H1 (cell line): ENCODE data around the gene FABP6. TPM values are rescaled to one million over a fixed set of nuclear protein-coding genes. Genes with fewer than 3 reads are reported as not detected.
A peak's percentile ranks its signal among the peaks of the same experiment; 100 is the strongest.

Source experiments
- CTCF ChIA-PET: fragments of 300-600 bp; sonication (Branson Sonifier 250); formaldehyde crosslinking; loops from one replicate; lab custom pipeline; 2021; ENCODE audit not compliant: partially characterized antibody; lab: Charles Lee
- POLR2A ChIA-PET: fragments of 300-600 bp; sonication (Branson Sonifier 250); formaldehyde crosslinking; loops from one replicate; lab custom pipeline; 2021; ENCODE audit warnings: inconsistent platforms; ENCODE audit not compliant: partially characterized antibody; lab: Charles Lee
- DNase-seq, 2 experiments: peaks; one replicate each; pipeline versions ENCODE4 v3.0.0 to v3.0.0-alpha.2; 2010 to 2022; ENCODE audit warnings: low spot score in 2 of 2, low read depth in 1 of 2, mixed read lengths in 1 of 2
- FAIRE-seq: peaks from 2 replicates; lab custom pipeline; 2011; peaks lifted over from hg19 to GRCh38; lab: Jason Lieb, UNC
- H2AFZ ChIP-seq: 2 replicates; pipeline ENCODE4 v1.8.1; 2012; ENCODE audit warnings: low read length, inconsistent platforms
- H2AK5ac ChIP-seq: 2 replicates; pipeline ENCODE4 v1.6.1; 2013; ENCODE audit warnings: low read depth, low read length
- H2BK120ac ChIP-seq: replicated peaks from 2 replicates; pipeline ENCODE3; 2013; ENCODE audit warnings: low read depth, low read length, inconsistent platforms
- H2BK12ac ChIP-seq: 2 replicates; pipeline ENCODE4 v1.6.1; 2013; ENCODE audit warnings: low read depth, low read length
- H2BK15ac ChIP-seq: 2 replicates; pipeline ENCODE4 v1.6.1; 2013; ENCODE audit warnings: low read length
- H2BK20ac ChIP-seq: 2 replicates; pipeline ENCODE4 v1.6.1; 2013; ENCODE audit warnings: low read length
- H2BK5ac ChIP-seq: 2 replicates; pipeline ENCODE4 v1.6.1; 2013; ENCODE audit warnings: low read depth, low read length
- H3K14ac ChIP-seq: 2 replicates; pipeline ENCODE4 v1.6.1; 2013; ENCODE audit warnings: inconsistent platforms; ENCODE audit not compliant: insufficient read length
- H3K18ac ChIP-seq: 2 replicates; pipeline ENCODE4 v1.6.1; 2013; ENCODE audit warnings: low read length; ENCODE audit errors: extremely low read depth
- H3K23ac ChIP-seq: 2 replicates; pipeline ENCODE4 v1.6.1; 2013; ENCODE audit warnings: inconsistent platforms; ENCODE audit not compliant: insufficient read length
- H3K23me2 ChIP-seq: 2 replicates; pipeline ENCODE4 v1.6.1; 2013; ENCODE audit warnings: low read depth, low read length
- H3K27ac ChIP-seq: 2 replicates; pipeline ENCODE4 v1.6.1; 2011; ENCODE audit warnings: low read depth, low read length, inconsistent platforms
- H3K27me3 ChIP-seq, 4 experiments: replicated peaks in 1 of 4; 1 replicate in 1 of 4; 2 replicates in 3 of 4; pipeline versions ENCODE4 v1.6.1 to v1.8.1; 2011 to 2013; ENCODE audit warnings: low read length in 3 of 4, mild to moderate bottlenecking in 3 of 4, inconsistent platforms in 2 of 4, mixed read lengths in 2 of 4, moderate library complexity in 1 of 4; ENCODE audit not compliant: control insufficient read depth in 3 of 4, insufficient read depth in 3 of 4; ENCODE audit errors: extremely low read depth in 1 of 4
- H3K36me3 ChIP-seq, 4 experiments: 2 replicates each; pipeline versions ENCODE4 v1.6.1 to v1.8.1; 2011 to 2013; ENCODE audit warnings: mild to moderate bottlenecking in 4 of 4, low read length in 3 of 4, moderate library complexity in 2 of 4, control low read depth in 1 of 4, inconsistent platforms in 1 of 4; ENCODE audit not compliant: insufficient read depth in 4 of 4, control insufficient read depth in 2 of 4
- H3K4ac ChIP-seq: replicated peaks from 2 replicates; pipeline ENCODE3; 2013; ENCODE audit warnings: low read length, low read depth, mixed read lengths, inconsistent platforms; ENCODE audit not compliant: insufficient read length
- H3K4me1 ChIP-seq, 4 experiments: replicated peaks in 1 of 4; 1 replicate in 1 of 4; 2 replicates in 3 of 4; pipeline versions ENCODE4 v1.6.1 to v1.8.1; 2011 to 2013; ENCODE audit warnings: low read length in 3 of 4, inconsistent platforms in 2 of 4, mixed read lengths in 1 of 4; ENCODE audit not compliant: insufficient read depth in 4 of 4, control insufficient read depth in 3 of 4
- H3K4me2 ChIP-seq, 2 experiments: 2 replicates each; pipeline versions ENCODE4 v1.6.1 to v1.8.1; 2011 to 2013; ENCODE audit warnings: low read depth in 2 of 2, low read length in 2 of 2, control low read depth in 1 of 2, inconsistent platforms in 1 of 2, mild to moderate bottlenecking in 1 of 2; ENCODE audit not compliant: insufficient read depth in 1 of 2
- H3K4me3 ChIP-seq, 4 experiments: fragments of 200-600, 300-600 bp in 1 of 4; sonication (generic), shearing (Covaris generic), sonication (Bioruptor Twin) in 1 of 4; 2 replicates each; pipeline versions ENCODE4 v1.5.1 to v1.8.1; 2011 to 2016; ENCODE audit warnings: low read length in 4 of 4, low read depth in 3 of 4, control low read depth in 2 of 4, inconsistent platforms in 2 of 4, mild to moderate bottlenecking in 2 of 4, mixed read lengths in 1 of 4, moderate library complexity in 1 of 4; ENCODE audit not compliant: insufficient read depth in 2 of 4; ENCODE audit errors: extremely low read depth in 1 of 4
- H3K56ac ChIP-seq: replicated peaks from 2 replicates; pipeline ENCODE3; 2013; ENCODE audit warnings: low read depth, mild to moderate bottlenecking, mixed read lengths, low read length, inconsistent platforms; ENCODE audit not compliant: insufficient read length
- H3K79me1 ChIP-seq: 2 replicates; pipeline ENCODE4 v1.6.1; 2013; ENCODE audit warnings: low read depth, low read length, control low read depth
- H3K79me2 ChIP-seq, 2 experiments: 2 replicates each; pipeline versions ENCODE4 v1.6.1 to v1.8.1; 2012 to 2013; ENCODE audit warnings: low read length in 2 of 2, mild to moderate bottlenecking in 2 of 2, inconsistent platforms in 1 of 2; ENCODE audit not compliant: insufficient read depth in 2 of 2, control insufficient read depth in 1 of 2
- H3K9ac ChIP-seq, 4 experiments: replicated peaks in 1 of 4; 1 replicate in 1 of 4; 2 replicates in 3 of 4; pipeline versions ENCODE4 v1.6.1 to v1.8.1; 2011 to 2013; ENCODE audit warnings: low read depth in 3 of 4, low read length in 3 of 4, control low read depth in 2 of 4, mild to moderate bottlenecking in 2 of 4, moderate library complexity in 2 of 4, inconsistent platforms in 1 of 4; ENCODE audit errors: extremely low read depth in 1 of 4
- H3K9me3 ChIP-seq, 2 experiments: 2 replicates each; pipeline versions ENCODE4 v1.6.1 to v1.8.1; 2012 to 2013; ENCODE audit warnings: mild to moderate bottlenecking in 2 of 2, moderate library complexity in 2 of 2, control low read depth in 1 of 2, inconsistent platforms in 1 of 2, low read depth in 1 of 2, low read length in 1 of 2, mixed read lengths in 1 of 2; ENCODE audit not compliant: insufficient read depth in 2 of 2
- H4K20me1 ChIP-seq, 2 experiments: replicated peaks in 1 of 2; 2 replicates each; pipeline versions ENCODE3 to v1.8.1; 2011 to 2013; ENCODE audit warnings: inconsistent platforms in 2 of 2, low read length in 2 of 2, mild to moderate bottlenecking in 1 of 2; ENCODE audit not compliant: insufficient read depth in 2 of 2, control insufficient read depth in 1 of 2
- H4K5ac ChIP-seq: 2 replicates; pipeline ENCODE4 v1.6.1; 2013; ENCODE audit warnings: low read length, low read depth, mixed read lengths, inconsistent platforms; ENCODE audit not compliant: insufficient read length
- H4K8ac ChIP-seq: 2 replicates; pipeline ENCODE4 v1.8.0; 2013; ENCODE audit warnings: mild to moderate bottlenecking, moderate library complexity, low read length, inconsistent platforms; ENCODE audit not compliant: insufficient read depth; ENCODE audit errors: extremely low read depth
- H4K91ac ChIP-seq: replicated peaks from 2 replicates; pipeline ENCODE3; 2013; ENCODE audit warnings: low read length, mixed read lengths, inconsistent platforms; ENCODE audit not compliant: insufficient read length
- BRCA1 ChIP-seq: IDR thresholded peaks from 2 replicates; pipeline ENCODE4 v1.6.1; 2012; ENCODE audit warnings: low read depth, low read length, improper control_type of control experiment
- PHF8 ChIP-seq: fragments of 200-600 bp; sonication (generic); conservative IDR thresholded peaks from 2 replicates; pipeline ENCODE4 v1.7.1; 2012; ENCODE audit warnings: low read depth, mild to moderate bottlenecking, inconsistent platforms, low read length, moderate library complexity
- RAD21 ChIP-seq, 2 experiments: IDR thresholded peaks in 1 of 2; conservative IDR thresholded peaks in 1 of 2; 2 replicates each; pipeline ENCODE4 v1.6.1; 2011; ENCODE audit warnings: low read depth in 2 of 2, low read length in 2 of 2, improper control_type of control experiment in 1 of 2, inconsistent platforms in 1 of 2, mild to moderate bottlenecking in 1 of 2, moderate library complexity in 1 of 2
- WGBS, 2 experiments: shearing (Covaris generic) in 1 of 2; methylation state at CpG; one replicate each; pipeline versions ENCODE4 v1.1.6 to v1.1.7; 2013 to 2015; ENCODE audit warnings: low lambda C conversion rate in 2 of 2, mixed read lengths in 2 of 2, inconsistent platforms in 1 of 2, low coverage in 1 of 2, missing lambda C conversion rate in 1 of 2; ENCODE audit not compliant: insufficient replicate concordance in 2 of 2, insufficient coverage in 1 of 2, insufficient read length in 1 of 2; ENCODE audit errors: extremely low coverage in 1 of 2, missing lambda C conversion rate in 1 of 2; 5-methylcytosine and 5-hydroxymethylcytosine counted together
- polyA plus RNA-seq, 7 experiments: library from polyadenylated mRNA; depleted of rRNA in 3 of 7; stranded (reverse) in 5 of 7; unstranded in 2 of 7; fragments of >200 nt in 5 of 7; fragments of 200-250 nt in 2 of 7; gene quantifications; 1 replicate in 5 of 7; 2 replicates in 1 of 7; 4 replicates in 1 of 7; pipeline versions ENCODE4 v1.2.1 to v1.2.3, GENCODE V29; 2011 to 2013; ENCODE audit warnings: missing spikeins in 2 of 7, mixed read lengths in 2 of 7
- total RNA-seq: library from RNA; stranded (reverse); fragmentation: NEBNext Ultra II Directional; extraction: Animal tissue kit (Norgen Biotek cat#: 25700); gene quantifications from 2 replicates; pipeline ENCODE4 v1.2.1, GENCODE V29; 2021

The FABP6 gene
- total and polyA plus RNA-seq, 2 of the 8 experiments (the other 6 are each of a cell fraction or from before 2014, with no cell fraction given), result 4.8 to 6.1 TPM

- peaks cover 12% of the 10 kb centered on the region for H3K79me1 ChIP-seq
- no peak overlapping the region for H4K91ac ChIP-seq
- H2BK5ac ChIP-seq, result no peak overlapping the region
- ChIA-PET CTCF (interaction anchor here (1.1 to 29.3 kb wide), 4 partner anchors 1 to 83 kb away, joined by 4 to 362 read pairs (median 238); no protein-coding TSS in a partner anchor), POLR2A (interaction anchor here (0.8 to 1.6 kb wide), 3 partner anchors 10 to 49 kb away, joined by 3 to 5 read pairs (median 4); partner anchors contain the start of gene CCNJL)
- H3K4me2 ChIP-seq, result no peak overlapping the region; a peak in 1 of 4 replicates
- no peak overlapping the region for H4K5ac ChIP-seq
- H3K23ac ChIP-seq, result no peak overlapping the region
- no peak overlapping the region for H2AK5ac ChIP-seq
- no peak overlapping the region for H2BK12ac ChIP-seq
- no peak overlapping the region for H3K14ac ChIP-seq
- peaks cover 0 to 29% of the 10 kb centered on the region in 2 experiments; a peak in 1 of 4 replicates for H3K79me2 ChIP-seq
- no peak overlapping the region for H3K4me3 ChIP-seq
- H3K36me3 ChIP-seq, result peaks cover 3 to 12% (median 9%) of the 10 kb centered on the region in 4 experiments; a peak in 6 of 8 replicates
- peaks cover 6 to 35% (median 26%) of the 10 kb centered on the region in 4 experiments for H3K4me1 ChIP-seq
- peak overlapping the region; percentile 15 for H3K4ac ChIP-seq
- H3K23me2 ChIP-seq, result no peaks in the 10 kb centered on the region
- no peaks in the 10 kb centered on the region for H3K9me3 ChIP-seq
- no peak overlapping the region; the same call in 1 of the 2 replicates for H3K18ac ChIP-seq
- no peak overlapping the region for H3K27ac ChIP-seq
- H2BK120ac ChIP-seq, result no peak overlapping the region
- peak overlapping the region in 1 of 4 experiments; percentile 36; a peak in 1 of 7 replicates for H3K9ac ChIP-seq
- H2BK20ac ChIP-seq, result no peak overlapping the region
- FAIRE-seq (no peak), DNase-seq (no peak)
- no peak overlapping the region for H2AFZ ChIP-seq
- H4K20me1 ChIP-seq, result peaks cover 5 to 10% of the 10 kb centered on the region in 2 experiments
- H4K8ac ChIP-seq, result no peak overlapping the region
- TF ChIP-seq RAD21 (IDR thresholded peaks at IDR 0.05 in 1 of 2, conservative IDR thresholded peaks at IDR 0.05 in 1 of 2; ENCODE audit: low read depth in 2 of 2, low read length in 2 of 2), result peak in 1 of 2 experiments; percentile 6; a peak in 1 of 4 replicates
- TF ChIP-seq PHF8, result no peak
- no peak for TF ChIP-seq BRCA1
- H3K27me3 ChIP-seq, result no peaks in the 10 kb centered on the region
- H2BK15ac ChIP-seq, result no peak overlapping the region
- no peak overlapping the region for H3K56ac ChIP-seq
- 83% methylated on average over 16 of the region's 16 CpGs; no CpG with 5 or more reads in 1 of the 2 experiments for WGBS, 2 experiments
Measured at GRCh38 chr5:160262151-160263074, 33.1 kb downstream of the FABP6 start.
